Endodermal cell (in vitro differentiated cells): ENCODE data around the gene YLPM1. TPM values are rescaled to one million over a fixed set of nuclear protein-coding genes. Genes with fewer than 3 reads are reported as not detected.

Experiments used
- DNase-seq: peaks from one replicate; pipeline ENCODE4 v3.0.0-alpha.2; 2017
- H3K27ac ChIP-seq: 2 replicates; pipeline ENCODE4 v1.5.1; 2013; ENCODE audit warnings: mild to moderate bottlenecking, low read depth, low read length, moderate library complexity
- H3K27me3 ChIP-seq: 2 replicates; pipeline ENCODE4 v1.6.1; 2013; ENCODE audit warnings: mild to moderate bottlenecking, low read length, moderate library complexity; ENCODE audit not compliant: insufficient read depth, control insufficient read depth, poor library complexity, severe bottlenecking
- H3K36me3 ChIP-seq: 2 replicates; pipeline ENCODE4 v1.7.0; 2013; ENCODE audit warnings: mild to moderate bottlenecking, low read length, moderate library complexity; ENCODE audit not compliant: control insufficient read depth, insufficient read depth
- H3K4me1 ChIP-seq: one replicate; pipeline ENCODE4 v1.7.0; 2013; ENCODE audit warnings: low read length; ENCODE audit not compliant: control insufficient read depth, insufficient read depth
- H3K4me3 ChIP-seq: 2 replicates; pipeline ENCODE4 v1.5.1; 2013; ENCODE audit warnings: mild to moderate bottlenecking, low read length, moderate library complexity
- H3K9ac ChIP-seq: 2 replicates; pipeline ENCODE4 v1.6.1; 2013; ENCODE audit warnings: mild to moderate bottlenecking, low read length, moderate library complexity; ENCODE audit not compliant: poor library complexity, severe bottlenecking; ENCODE audit errors: extremely low read depth
- H3K9me3 ChIP-seq: 2 replicates; pipeline ENCODE4 v1.6.1; 2013; ENCODE audit warnings: mild to moderate bottlenecking, low read length, moderate library complexity; ENCODE audit not compliant: control insufficient read depth
- H3K27ac Mint-ChIP-seq: 2 replicates; pipeline ENCODE4 v1.8.0; 2020; ENCODE audit warnings: mixed read lengths
- H3K27me3 Mint-ChIP-seq: 2 replicates; pipeline ENCODE4 v1.8.0; 2021; ENCODE audit warnings: mild to moderate bottlenecking, mixed read lengths; ENCODE audit not compliant: insufficient read depth
- H3K36me3 Mint-ChIP-seq: 2 replicates; pipeline ENCODE4 v1.8.0; 2020; ENCODE audit warnings: low read depth, mixed read lengths
- H3K4me1 Mint-ChIP-seq: 2 replicates; pipeline ENCODE4 v1.8.0; 2020; ENCODE audit warnings: mixed read lengths
- H3K4me3 Mint-ChIP-seq: 2 replicates; pipeline ENCODE4 v1.8.0; 2020; ENCODE audit warnings: mild to moderate bottlenecking, moderate library complexity, mixed read lengths
- H3K9me3 Mint-ChIP-seq: 2 replicates; pipeline ENCODE4 v1.8.0; 2020; ENCODE audit warnings: mild to moderate bottlenecking, mixed read lengths
- WGBS, 2 experiments: methylation state at CpG; one replicate each; pipeline versions ENCODE4 v1.1.5 to v1.1.7; 2013; ENCODE audit warnings: missing lambda C conversion rate in 2 of 2, mixed read lengths in 1 of 2; ENCODE audit not compliant: insufficient coverage in 1 of 2, insufficient read length in 1 of 2; 5-methylcytosine and 5-hydroxymethylcytosine counted together
- total RNA-seq, 2 donors: library from RNA; stranded (reverse); fragmentation: NEBNext Ultra II Directional in 1 of 2; extraction: Animal tissue kit (Norgen Biotek cat#: 25700) in 1 of 2; gene quantifications; 2 replicates in 1 of 2; 3 replicates in 1 of 2; pipeline ENCODE4 v1.2.1, GENCODE V29; 2021
- TF ChIP-seq, protein P1 (sequence below): fragments of 200-600 bp; sonication (generic); conservative IDR thresholded peaks from 2 replicates; pipeline ENCODE4 v1.5.0; 2021; ENCODE audit warnings: antibody characterized with exemption, mild to moderate bottlenecking

Gene YLPM1
- total RNA-seq, 2 donors from 2014 or later = 75.2 to 76.2 TPM

DNA sequence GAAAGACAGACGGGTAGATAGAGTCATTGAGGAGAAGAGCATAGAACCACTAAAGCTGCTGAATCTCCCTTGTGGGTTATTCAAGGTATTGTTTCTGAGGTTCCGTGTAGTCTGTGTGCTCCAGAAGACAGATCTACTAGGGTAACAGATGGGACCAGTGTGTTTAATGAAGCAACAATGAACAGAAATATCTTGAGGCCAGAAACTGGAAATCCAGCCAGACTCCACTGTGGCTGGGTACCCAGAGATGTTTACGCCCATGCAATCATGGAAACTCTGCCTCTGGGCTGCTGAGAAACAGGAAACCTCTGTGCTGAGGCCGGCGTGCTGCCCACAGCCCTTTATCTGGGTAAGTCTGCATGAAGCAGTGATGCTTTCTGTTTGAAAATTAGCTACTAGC is 104.6 kb downstream of the YLPM1 start:
- H3K9ac ChIP-seq = no peak overlapping the region
- no peaks in the 10 kb centered on the region for H3K4me1 ChIP-seq
- no peaks in the 10 kb centered on the region for H3K36me3 Mint-ChIP-seq
- no peak overlapping the region for H3K4me3 Mint-ChIP-seq
- H3K4me3 ChIP-seq = no peak overlapping the region
- H3K27me3 ChIP-seq = peaks cover 29% of the 10 kb centered on the region
- no peaks in the 10 kb centered on the region for H3K9me3 ChIP-seq
- WGBS, 2 experiments = 82 to 93% methylated on average over 5 of the region's 5 CpGs
- H3K36me3 ChIP-seq = no peaks in the 10 kb centered on the region
- H3K4me1 Mint-ChIP-seq = no peaks in the 10 kb centered on the region
- TF ChIP-seq, protein P1, sequence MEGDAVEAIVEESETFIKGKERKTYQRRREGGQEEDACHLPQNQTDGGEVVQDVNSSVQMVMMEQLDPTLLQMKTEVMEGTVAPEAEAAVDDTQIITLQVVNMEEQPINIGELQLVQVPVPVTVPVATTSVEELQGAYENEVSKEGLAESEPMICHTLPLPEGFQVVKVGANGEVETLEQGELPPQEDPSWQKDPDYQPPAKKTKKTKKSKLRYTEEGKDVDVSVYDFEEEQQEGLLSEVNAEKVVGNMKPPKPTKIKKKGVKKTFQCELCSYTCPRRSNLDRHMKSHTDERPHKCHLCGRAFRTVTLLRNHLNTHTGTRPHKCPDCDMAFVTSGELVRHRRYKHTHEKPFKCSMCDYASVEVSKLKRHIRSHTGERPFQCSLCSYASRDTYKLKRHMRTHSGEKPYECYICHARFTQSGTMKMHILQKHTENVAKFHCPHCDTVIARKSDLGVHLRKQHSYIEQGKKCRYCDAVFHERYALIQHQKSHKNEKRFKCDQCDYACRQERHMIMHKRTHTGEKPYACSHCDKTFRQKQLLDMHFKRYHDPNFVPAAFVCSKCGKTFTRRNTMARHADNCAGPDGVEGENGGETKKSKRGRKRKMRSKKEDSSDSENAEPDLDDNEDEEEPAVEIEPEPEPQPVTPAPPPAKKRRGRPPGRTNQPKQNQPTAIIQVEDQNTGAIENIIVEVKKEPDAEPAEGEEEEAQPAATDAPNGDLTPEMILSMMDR = no peak
- no peak overlapping the region for H3K27ac ChIP-seq
- H3K27ac Mint-ChIP-seq = no peak overlapping the region
- no peaks in the 10 kb centered on the region for H3K9me3 Mint-ChIP-seq
- H3K27me3 Mint-ChIP-seq = peaks cover 32% of the 10 kb centered on the region
- no peak for DNase-seq

- no peaks in the 10 kb centered on the region for H3K9me3 Mint-ChIP-seq
- no peaks in the 10 kb centered on the region for H3K36me3 Mint-ChIP-seq
- Histone ChIP-seq H3K36me3 (no peaks in the 10 kb centered on the region), H3K4me1 (no peaks in the 10 kb centered on the region), H3K27me3 (peaks cover 38% of the 10 kb centered on the region), H3K9me3 (no peaks in the 10 kb centered on the region), H3K9ac (no peak overlapping the region), H3K27ac (no peak overlapping the region), H3K4me3 (no peak overlapping the region)
- 67 to 89% methylated on average over 1 to 8 of the region's 8 CpGs for WGBS, 2 experiments
- no peak overlapping the region for H3K4me3 Mint-ChIP-seq
- H3K27ac Mint-ChIP-seq = no peak overlapping the region
- no peaks in the 10 kb centered on the region for H3K4me1 Mint-ChIP-seq
- TF ChIP-seq, protein P1 = no peak
- DNase-seq = no peak
- H3K27me3 Mint-ChIP-seq = peaks cover 36% of the 10 kb centered on the region
Observed at GRCh38 chr14:74868739-74869138, 105.6 kb downstream of the YLPM1 start.

- Histone ChIP-seq H3K27ac (no peak overlapping the region), H3K9ac (no peak overlapping the region), H3K27me3 (peaks cover 51% of the 10 kb centered on the region), H3K4me1 (no peaks in the 10 kb centered on the region), H3K9me3 (no peaks in the 10 kb centered on the region), H3K4me3 (no peak overlapping the region), H3K36me3 (no peaks in the 10 kb centered on the region)
- DNase-seq = peak; percentile 21
- no peak overlapping the region for H3K4me3 Mint-ChIP-seq
- no peak overlapping the region for H3K27ac Mint-ChIP-seq
- no peaks in the 10 kb centered on the region for H3K36me3 Mint-ChIP-seq
- H3K27me3 Mint-ChIP-seq = peaks cover 46% of the 10 kb centered on the region
- H3K4me1 Mint-ChIP-seq = no peaks in the 10 kb centered on the region
- TF ChIP-seq, protein P1 = no peak
- no peaks in the 10 kb centered on the region for H3K9me3 Mint-ChIP-seq
- WGBS, 2 experiments = 91 to 98% methylated on average over 4 of the region's 4 CpGs
Observed at GRCh38 chr14:74871819-74872218, 108.7 kb downstream of the YLPM1 start.
